ENCODE results near the gene NLRP14.

Gene NLRP14

GRCh38 chr11:6992457-6993417 is 27.5 kb upstream of the NLRP14 start:
- TF ChIP-seq CTCF (IDR thresholded peaks at IDR 0.05; ENCODE audit: insufficient read depth, low read depth, low read length, missing control alignments), result no peak
- no peak overlapping the region for H3K4me3 ChIP-seq (ENCODE audit: low read depth, low read length)
- DNase-seq (ENCODE audit: low read depth), result no peak

DNA sequence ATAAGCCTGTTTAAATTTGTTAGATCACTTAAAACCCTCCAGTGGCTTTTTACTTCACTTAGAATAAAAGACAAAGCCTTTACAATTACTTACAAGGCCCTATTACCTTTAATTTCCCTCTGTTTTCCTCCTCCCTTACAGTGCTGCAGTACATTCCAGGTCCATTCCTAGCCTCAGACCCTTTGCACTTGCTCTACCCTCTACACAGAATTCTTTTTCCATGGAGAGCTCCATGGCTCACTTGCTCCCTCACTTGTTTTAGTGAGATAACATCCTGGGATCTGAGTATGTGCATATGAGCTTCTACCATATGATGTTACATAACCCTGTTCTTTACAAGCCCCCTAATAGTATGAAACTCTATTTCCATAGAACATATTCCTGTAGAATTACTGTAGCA is 24.6 kb upstream of the NLRP14 start:
- no peak overlapping the region for H3K4me3 ChIP-seq (ENCODE audit: low read depth, low read length)
- no peak for TF ChIP-seq CTCF (IDR thresholded peaks at IDR 0.05; ENCODE audit: insufficient read depth, low read depth, low read length, missing control alignments)
- DNase-seq (ENCODE audit: low read depth), result no peak

DNA sequence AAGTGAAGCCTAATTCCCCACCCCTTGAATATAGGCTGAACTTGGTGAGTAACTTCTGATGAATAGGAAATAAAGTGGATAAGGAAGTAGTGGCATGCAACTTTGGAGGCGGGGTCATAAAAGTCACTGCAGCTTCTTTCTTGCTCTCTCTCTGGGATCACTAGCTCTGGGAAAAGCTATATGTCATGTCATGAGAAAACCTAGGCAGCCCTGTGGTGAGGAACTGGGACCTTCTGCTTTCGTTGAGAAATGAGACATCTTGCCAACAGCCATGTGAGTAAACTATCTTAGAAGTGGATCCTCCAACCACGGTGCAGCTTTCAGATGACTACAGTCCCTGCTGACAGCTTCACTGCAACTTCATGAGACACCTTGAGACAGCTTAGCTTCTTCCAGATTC is 15.8 kb upstream of the NLRP14 start:
- no peak for TF ChIP-seq CTCF (IDR thresholded peaks at IDR 0.05; ENCODE audit: insufficient read depth, low read depth, low read length, missing control alignments)
- DNase-seq (ENCODE audit: low read depth), result peak; percentile 40
- H3K4me3 ChIP-seq (ENCODE audit: low read depth, low read length), result no peak overlapping the region

DNA sequence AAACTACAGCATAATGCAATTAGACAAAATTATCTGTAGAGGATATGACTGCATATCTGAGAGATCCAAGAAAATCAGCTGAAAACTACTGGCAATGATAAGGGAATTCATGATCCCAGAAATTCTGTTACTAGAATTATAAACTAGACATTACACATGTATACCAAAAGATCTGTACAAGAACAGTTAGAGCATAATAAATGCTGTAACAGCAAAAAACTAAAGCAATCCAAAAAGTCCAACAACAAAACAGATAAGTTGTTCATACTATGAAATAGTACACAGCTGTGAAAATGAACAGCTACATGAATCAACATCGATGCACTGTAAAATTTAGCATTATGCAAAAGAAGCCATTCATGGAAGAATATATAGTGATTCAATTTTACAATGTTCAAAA is 6.2 kb upstream of the NLRP14 start:
- DNase-seq (ENCODE audit: low read depth), result no peak
- no peak for TF ChIP-seq CTCF (IDR thresholded peaks at IDR 0.05; ENCODE audit: insufficient read depth, low read depth, low read length, missing control alignments)
- no peak overlapping the region for H3K4me3 ChIP-seq (ENCODE audit: low read depth, low read length)

DNA sequence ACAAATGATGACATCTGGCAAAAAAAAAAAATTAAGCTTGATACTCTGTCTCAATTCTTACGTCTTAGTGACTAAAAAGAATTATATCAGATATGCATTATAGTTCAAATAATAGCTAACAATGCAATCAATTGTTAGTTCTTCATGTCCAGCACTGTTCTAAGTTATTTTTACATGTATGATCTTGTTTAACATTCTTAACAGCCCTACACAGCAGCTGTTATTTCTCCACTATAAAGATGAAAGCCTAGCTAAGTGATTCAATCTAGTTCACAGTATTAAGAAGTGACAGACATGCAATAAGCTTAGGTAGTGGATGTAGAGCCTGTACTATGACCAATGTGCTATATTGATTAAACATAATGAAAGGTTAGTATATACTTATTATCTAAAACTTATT is 4.3 kb upstream of the NLRP14 start:
- no peak for TF ChIP-seq CTCF (IDR thresholded peaks at IDR 0.05; ENCODE audit: insufficient read depth, low read depth, low read length, missing control alignments)
- H3K4me3 ChIP-seq (ENCODE audit: low read depth, low read length), result no peak overlapping the region
- DNase-seq (ENCODE audit: low read depth), result no peak

DNA sequence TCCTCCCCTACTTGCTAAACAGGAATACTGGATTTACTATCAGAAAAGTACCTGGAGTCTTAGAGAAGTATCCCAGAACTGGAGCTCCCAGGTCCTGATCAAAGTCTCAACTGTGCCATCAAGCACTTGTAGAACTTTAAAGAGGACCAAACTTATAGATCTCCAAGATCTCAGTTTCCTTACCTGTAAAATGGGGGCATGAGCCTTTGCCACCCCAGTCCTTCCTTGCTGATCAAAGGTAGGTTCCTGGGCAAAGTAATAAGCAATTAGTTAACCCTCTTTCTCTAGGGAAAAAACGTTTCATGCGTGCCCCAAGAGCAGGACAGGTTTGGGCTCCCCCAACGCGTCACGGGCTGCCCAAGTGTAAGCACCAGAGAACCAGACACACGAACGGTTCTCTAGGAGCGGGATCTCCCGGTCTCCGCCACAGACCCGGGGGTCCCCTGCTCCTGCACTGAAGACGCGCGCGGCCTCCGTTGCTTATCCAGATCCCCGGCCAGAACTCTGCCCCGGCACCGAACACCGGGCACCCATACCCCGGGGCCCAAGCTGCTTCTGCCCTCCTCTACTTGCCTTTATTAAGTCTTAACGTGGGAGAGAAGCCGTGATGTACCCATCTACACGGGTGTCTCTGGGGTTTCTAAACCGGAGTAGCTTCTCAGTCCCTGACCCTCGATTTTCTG is 638 bp upstream of the NLRP14 start:
- peak; percentile 25 for DNase-seq (ENCODE audit: low read depth)
- no peak for TF ChIP-seq CTCF (IDR thresholded peaks at IDR 0.05; ENCODE audit: insufficient read depth, low read depth, low read length, missing control alignments)
- H3K4me3 ChIP-seq (ENCODE audit: low read depth, low read length), result peak overlapping the region; percentile 87
